OCI-LY7 (cell line): ENCODE results near the gene ADM5. TPM values are rescaled to one million over a fixed set of nuclear protein-coding genes. Genes with fewer than 3 reads are reported as not detected.

Experiments used
- BruUV-seq: library from RNA; stranded (reverse); fragments of 400-500 nt; replicated peaks from 2 replicates; lab custom pipeline; 2021; lab: Mats Ljungman, UMichigan
- CTCF ChIA-PET: fragments of 300-600 bp; sonication (Branson Sonifier 250); formaldehyde crosslinking; loops from one replicate; lab custom pipeline; 2022; ENCODE audit warnings: antibody characterized with exemption; ENCODE audit not compliant: unreplicated experiment; lab: Charles Lee
- POLR2A ChIA-PET: fragments of 300-600 bp; sonication (Branson Sonifier 250); formaldehyde crosslinking; loops from one replicate; lab custom pipeline; 2022; ENCODE audit warnings: antibody characterized with exemption; lab: Charles Lee
- DNase-seq: peaks from one replicate; pipeline ENCODE4 v3.0.0-alpha.2; 2015; ENCODE audit warnings: low spot score
- H2AFZ ChIP-seq: fragments of 200-600 bp; sonication (generic), shearing (Covaris generic); 2 replicates; pipeline ENCODE4 v1.6.1; 2014; ENCODE audit warnings: mild to moderate bottlenecking, antibody characterized with exemption, low read length, moderate library complexity
- H3K27ac ChIP-seq: fragments of 200-600 bp; sonication (generic); 2 replicates; pipeline ENCODE4 v1.5.1; 2014; ENCODE audit warnings: mixed run types, low read depth, mild to moderate bottlenecking, moderate library complexity, low read length, inconsistent platforms; ENCODE audit not compliant: poor library complexity, severe bottlenecking
- H3K36me3 ChIP-seq: fragments of 200-600 bp; sonication (generic); 2 replicates; pipeline ENCODE4 v1.6.1; 2014; ENCODE audit warnings: mild to moderate bottlenecking, antibody characterized with exemption, low read length, moderate library complexity, mixed read lengths; ENCODE audit not compliant: insufficient read depth
- H3K4me1 ChIP-seq: fragments of 200-600 bp; sonication (generic); 2 replicates; pipeline ENCODE4 v1.5.1; 2014; ENCODE audit warnings: mild to moderate bottlenecking, low read length; ENCODE audit not compliant: insufficient read depth, poor library complexity, severe bottlenecking
- H3K4me2 ChIP-seq: fragments of 200-600 bp; sonication (generic); 2 replicates; pipeline ENCODE4 v1.6.1; 2014; ENCODE audit warnings: mild to moderate bottlenecking, low read length
- H3K4me3 ChIP-seq: fragments of 200-600 bp; sonication (generic); 2 replicates; pipeline ENCODE4 v1.5.1; 2014; ENCODE audit warnings: mild to moderate bottlenecking, low read depth, low read length; ENCODE audit not compliant: poor library complexity, severe bottlenecking
- H3K79me2 ChIP-seq: fragments of 200-600 bp; sonication (generic); 2 replicates; pipeline ENCODE4 v1.6.1; 2016; ENCODE audit warnings: low read depth, mild to moderate bottlenecking, low read length, moderate library complexity, mixed read lengths; ENCODE audit not compliant: insufficient read depth
- H3K9me2 ChIP-seq: fragments of 200-600 bp; sonication (generic); 2 replicates; pipeline ENCODE4 v1.6.1; 2016; ENCODE audit warnings: mild to moderate bottlenecking, low read length, mixed read lengths; ENCODE audit not compliant: insufficient read depth
- H3K9me3 ChIP-seq: fragments of 200-600 bp; sonication (generic); 2 replicates; pipeline ENCODE4 v1.6.1; 2014; ENCODE audit warnings: mild to moderate bottlenecking, mixed run types, low read length, mixed read lengths
- H4K20me1 ChIP-seq: fragments of 200-600 bp; sonication (generic); 2 replicates; pipeline ENCODE4 v1.6.1; 2014; ENCODE audit warnings: mild to moderate bottlenecking, antibody characterized with exemption, low read length, moderate library complexity, mixed read lengths; ENCODE audit not compliant: insufficient read depth
- CTCF ChIP-seq: fragments of 200-600 bp; sonication (generic); conservative IDR thresholded peaks from 2 replicates; pipeline ENCODE4 v1.5.1; 2014; ENCODE audit warnings: mild to moderate bottlenecking, antibody characterized with exemption, low read length, moderate library complexity, mixed read lengths
- EZH2phosphoT487 ChIP-seq: fragments of 200-600 bp; sonication (generic); IDR thresholded peaks from 2 replicates; pipeline ENCODE4 v1.6.1; 2018; ENCODE audit warnings: low read depth, borderline replicate concordance, mild to moderate bottlenecking, mixed run types, antibody characterized with exemption, low read length, moderate library complexity, mixed read lengths
- intact Hi-C: fragments of 100-400 bp; cut with micrococcal nuclease; formaldehyde crosslinking; loops from one replicate; pipeline ENCODE4 v1.10.0; 2022; ENCODE audit not compliant: unreplicated experiment
- total RNA-seq, 2 experiments: library from RNA; depleted of rRNA in 1 of 2; stranded (reverse); fragments of >200 nt in 1 of 2; shearing (Covaris generic) in 1 of 2; gene quantifications; 2 replicates each; pipeline ENCODE4 v1.2.3, GENCODE V29; 2014 to 2022

Gene ADM5
- total RNA-seq, 2 experiments from 2014 or later = 15.3 to 16.5 TPM

GRCh38 chr19:49687566-49688316 is 1.7 kb upstream of the ADM5 start:
- ChIA-PET CTCF (no interaction called here), POLR2A (interaction anchor here (0.7 kb wide), 1 partner anchor 10 kb away, joined by 5 read pairs; no protein-coding TSS in a partner anchor)
- Histone ChIP-seq H3K79me2 (no peaks in the 10 kb centered on the region), H3K27ac (no peak overlapping the region), H4K20me1 (no peaks in the 10 kb centered on the region), H3K9me3 (no peaks in the 10 kb centered on the region), H3K4me2 (no peak overlapping the region), H3K36me3 (peaks cover 82% of the 10 kb centered on the region), H2AFZ (no peak overlapping the region), H3K4me1 (peaks cover 5% of the 10 kb centered on the region), H3K9me2 (no peaks in the 10 kb centered on the region), H3K4me3 (no peak overlapping the region)
- BruUV-seq = no TSS peak
- DNase-seq = no peak
- no peak for TF ChIP-seq CTCF
- no peak for TF ChIP-seq EZH2phosphoT487
- intact Hi-C loops = no loop called here

- Histone ChIP-seq H3K4me2 (no peak overlapping the region), H3K9me2 (no peaks in the 10 kb centered on the region), H3K27ac (no peak overlapping the region), H3K36me3 (peaks cover 73% of the 10 kb centered on the region), H4K20me1 (no peaks in the 10 kb centered on the region), H3K4me1 (peaks cover 5% of the 10 kb centered on the region), H2AFZ (no peak overlapping the region), H3K79me2 (no peaks in the 10 kb centered on the region), H3K4me3 (no peak overlapping the region), H3K9me3 (no peaks in the 10 kb centered on the region)
- TF ChIP-seq EZH2phosphoT487 (no peak), CTCF (no peak)
- BruUV-seq = no TSS peak
- POLR2A ChIA-PET = no interaction called here
- intact Hi-C loops = no loop called here
- no peak for DNase-seq
- CTCF ChIA-PET = no interaction called here
Measured at GRCh38 chr19:49688531-49689132, 762 bp upstream of the ADM5 start.

- ChIA-PET CTCF (no interaction called here), POLR2A (interaction anchor here (0.7 kb wide), 1 partner anchor 50 kb away, joined by 3 read pairs; the partner anchor contains the start of gene RRAS)
- no peak overlapping the region for H3K4me2 ChIP-seq
Measured at GRCh38 chr19:49690079-49690655, 773 bp downstream of the ADM5 start.

More at GRCh38 chr19:49690079-49690655, 773 bp downstream of the ADM5 start:
- Histone ChIP-seq H2AFZ (no peak overlapping the region), H3K9me2 (no peaks in the 10 kb centered on the region), H3K4me1 (peaks cover 5% of the 10 kb centered on the region), H3K79me2 (no peaks in the 10 kb centered on the region), H3K27ac (no peak overlapping the region), H4K20me1 (no peaks in the 10 kb centered on the region), H3K4me3 (no peak overlapping the region), H3K36me3 (peaks cover 58% of the 10 kb centered on the region), H3K9me3 (no peaks in the 10 kb centered on the region)
- no peak for DNase-seq
- BruUV-seq = no TSS peak
- TF ChIP-seq CTCF (no peak), EZH2phosphoT487 (no peak)
- intact Hi-C loops = no loop called here
